Loucy (cell line): Measurements from ENCODE around the gene TNRC6C.

Experiments used
- H2AFZ ChIP-seq: fragments of 200-600 bp; sonication (generic); 2 replicates; pipeline ENCODE4 v1.6.0; 2016; ENCODE audit warnings: antibody characterized with exemption, mild to moderate bottlenecking, low read length, moderate library complexity
- H3F3A ChIP-seq: fragments of 200-600 bp; 2 replicates; pipeline ENCODE4 v1.6.0; 2016; ENCODE audit warnings: antibody characterized with exemption, low read depth, mild to moderate bottlenecking
- H3K27me3 ChIP-seq: fragments of 200-600 bp; sonication (generic); 2 replicates; pipeline ENCODE4 v1.6.1; 2014; ENCODE audit warnings: low read length, mild to moderate bottlenecking; ENCODE audit not compliant: insufficient read depth, poor library complexity, severe bottlenecking
- H3K36me3 ChIP-seq: fragments of 200-600 bp; sonication (generic); 2 replicates; pipeline ENCODE4 v1.6.1; 2016; ENCODE audit warnings: low read length; ENCODE audit not compliant: insufficient read depth
- H3K4me1 ChIP-seq: fragments of 200-600 bp; sonication (generic); 2 replicates; pipeline ENCODE4 v1.5.1; 2014; ENCODE audit warnings: low read length, mild to moderate bottlenecking; ENCODE audit not compliant: insufficient read depth, poor library complexity, severe bottlenecking
- H3K4me2 ChIP-seq: fragments of 200-600 bp; sonication (generic); 2 replicates; pipeline ENCODE4 v1.6.0; 2014; ENCODE audit warnings: antibody characterized with exemption, low read length, low read depth, mild to moderate bottlenecking; ENCODE audit not compliant: poor library complexity, severe bottlenecking
- H3K4me3 ChIP-seq: fragments of 200-600 bp; sonication (generic); 2 replicates; pipeline ENCODE4 v1.5.1; 2014; ENCODE audit warnings: low read length, mild to moderate bottlenecking, mixed read lengths; ENCODE audit not compliant: poor library complexity, severe bottlenecking
- H3K79me2 ChIP-seq: fragments of 200-600 bp; sonication (generic); 2 replicates; pipeline ENCODE4 v1.6.1; 2014; ENCODE audit warnings: low read length; ENCODE audit not compliant: insufficient read depth
- H3K9ac ChIP-seq: fragments of 200-600 bp; sonication (generic); 2 replicates; pipeline ENCODE4 v1.6.0; 2014; ENCODE audit warnings: mild to moderate bottlenecking, low read depth, low read length, moderate library complexity; ENCODE audit not compliant: poor library complexity, severe bottlenecking
- H3K9me2 ChIP-seq: fragments of 200-600 bp; sonication (generic); replicated peaks from 2 replicates; pipeline ENCODE4 v1.6.1; 2016; ENCODE audit warnings: low read depth, low read length, mixed read lengths
- H3K9me3 ChIP-seq: fragments of 200-600 bp; sonication (generic); 2 replicates; pipeline ENCODE4 v1.6.1; 2014; ENCODE audit warnings: mild to moderate bottlenecking, antibody characterized with exemption, low read length, low read depth; ENCODE audit not compliant: insufficient read depth
- H4K20me1 ChIP-seq: fragments of 200-600 bp; sonication (generic); 2 replicates; pipeline ENCODE4 v1.6.0; 2014; ENCODE audit warnings: antibody characterized with exemption, low read length, mild to moderate bottlenecking; ENCODE audit not compliant: insufficient read depth, poor library complexity, severe bottlenecking
- CTCF ChIP-seq: fragments of 200-600 bp; sonication (generic); conservative IDR thresholded peaks from 2 replicates; pipeline ENCODE4 v1.5.1; 2014; ENCODE audit warnings: mild to moderate bottlenecking, antibody characterized with exemption, low read length
- EZH2phosphoT487 ChIP-seq: fragments of 200-600 bp; IDR thresholded peaks from 2 replicates; pipeline ENCODE4 v1.6.1; 2018; ENCODE audit warnings: antibody characterized with exemption, mild to moderate bottlenecking, moderate library complexity, borderline replicate concordance

Gene TNRC6C

GRCh38 chr17:78122931-78123249, 164.4 kb downstream of the TNRC6C start:
- H3K27me3 ChIP-seq = no peaks in the 10 kb centered on the region
- no peaks in the 10 kb centered on the region for H3K9me3 ChIP-seq
- no peak overlapping the region for H2AFZ ChIP-seq
- no peak overlapping the region for H3K9ac ChIP-seq
- peaks cover 49% of the 10 kb centered on the region for H3K4me1 ChIP-seq
- no peaks in the 10 kb centered on the region for H3F3A ChIP-seq
- no peak for TF ChIP-seq EZH2phosphoT487
- TF ChIP-seq CTCF = no peak
- H4K20me1 ChIP-seq = peaks cover 35% of the 10 kb centered on the region
- peaks cover 19% of the 10 kb centered on the region; the same call in 1 of the 2 replicates for H3K36me3 ChIP-seq
- no peaks in the 10 kb centered on the region for H3K9me2 ChIP-seq
- peaks cover 77% of the 10 kb centered on the region for H3K79me2 ChIP-seq
- H3K4me3 ChIP-seq = no peak overlapping the region
- peak overlapping the region; percentile 77 for H3K4me2 ChIP-seq

GRCh38 chr17:78123258-78123929, 164.9 kb downstream of the TNRC6C start:
- H3K9me3 ChIP-seq = no peaks in the 10 kb centered on the region
- peaks cover 52% of the 10 kb centered on the region for H3K4me1 ChIP-seq
- no peak overlapping the region for H3K9ac ChIP-seq
- no peaks in the 10 kb centered on the region for H3K9me2 ChIP-seq
- no peaks in the 10 kb centered on the region for H3K27me3 ChIP-seq
- H3K4me3 ChIP-seq = no peak overlapping the region
- H3F3A ChIP-seq = no peaks in the 10 kb centered on the region
- peak overlapping the region; percentile 77 for H3K4me2 ChIP-seq
- H2AFZ ChIP-seq = no peak overlapping the region
- H4K20me1 ChIP-seq = peaks cover 35% of the 10 kb centered on the region
- H3K36me3 ChIP-seq = peaks cover 19% of the 10 kb centered on the region; the same call in 1 of the 2 replicates
- H3K79me2 ChIP-seq = peaks cover 82% of the 10 kb centered on the region
- TF ChIP-seq EZH2phosphoT487 (no peak), CTCF (no peak)

DNA sequence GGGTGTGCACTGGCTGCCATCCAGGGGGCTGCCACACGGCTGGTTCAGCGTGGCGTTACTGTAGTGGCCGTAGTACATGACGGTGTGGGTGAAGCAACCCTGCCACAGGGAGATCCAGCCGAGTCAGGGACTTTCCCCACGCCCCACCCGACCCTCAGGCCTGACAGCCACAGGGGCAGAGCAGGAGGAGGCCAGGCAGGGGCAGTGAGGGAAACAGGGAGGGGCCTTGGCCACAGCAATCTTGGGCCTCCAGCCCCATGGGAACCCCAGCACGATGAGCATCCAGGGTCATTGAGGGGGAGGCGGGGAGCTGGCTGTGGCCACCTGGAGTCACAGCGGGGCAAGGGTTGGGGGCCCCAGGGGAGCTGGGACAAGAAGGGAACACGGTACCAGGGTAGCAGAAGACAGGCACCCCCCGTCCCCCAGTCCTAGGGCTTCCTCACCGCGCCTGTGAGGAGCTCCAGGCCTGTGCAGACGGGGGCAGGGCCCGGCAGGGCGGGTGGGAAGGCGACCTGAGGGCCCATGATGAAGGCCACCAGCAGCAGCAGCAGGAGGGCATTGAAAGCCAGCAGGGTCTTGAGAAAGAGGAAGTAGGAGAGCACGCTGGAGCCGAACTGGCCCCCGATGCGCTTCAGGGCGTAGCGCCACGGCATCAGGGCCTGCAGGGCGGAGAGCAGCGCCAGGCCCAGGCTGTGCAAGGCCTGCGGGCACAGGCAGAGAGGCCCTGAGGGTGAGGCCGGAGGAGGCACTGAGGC, 165.8 kb downstream of the TNRC6C start:
- Histone ChIP-seq H3K9me2 (no peaks in the 10 kb centered on the region), H3K9me3 (no peaks in the 10 kb centered on the region), H3K4me1 (peaks cover 58% of the 10 kb centered on the region), H4K20me1 (peaks cover 35% of the 10 kb centered on the region), H3F3A (peaks cover 4% of the 10 kb centered on the region; the same call in 1 of the 2 replicates), H3K36me3 (peaks cover 19% of the 10 kb centered on the region; the same call in 1 of the 2 replicates), H2AFZ (no peak overlapping the region), H3K4me3 (no peak overlapping the region), H3K27me3 (no peaks in the 10 kb centered on the region), H3K4me2 (peak overlapping the region; percentile 81), H3K79me2 (peaks cover 88% of the 10 kb centered on the region), H3K9ac (no peak overlapping the region)
- no peak for TF ChIP-seq CTCF
- no peak for TF ChIP-seq EZH2phosphoT487
